Activated CD4-positive, alpha-beta T cell treated with anti-CD3 and anti-CD28 coated beads, Interleukin-2, amount 50 U/mL, for 4 hours (primary cell): ENCODE measurements around the gene AGBL1.

ENCODE experiments used
- DNase-seq, 2 experiments: peaks; one replicate each; pipeline ENCODE4 v3.0.0-alpha.2; 2020

AGBL1 gene

GRCh38 chr15:86894269-86894668 is 814.6 kb downstream of the AGBL1 start:
- no peak for DNase-seq

- DNase-seq: no peak
Observed at GRCh38 chr15:86903642-86904421, 824.2 kb downstream of the AGBL1 start.

GRCh38 chr15:86905625-86906256 is 826.1 kb downstream of the AGBL1 start:
- DNase-seq: no peak

GRCh38 chr15:86906376-86906775 is 826.7 kb downstream of the AGBL1 start:
- DNase-seq: no peak

GRCh38 chr15:86911022-86911421 is 831.4 kb downstream of the AGBL1 start:
- no peak for DNase-seq

- DNase-seq: no peak
Observed at GRCh38 chr15:86912661-86913060, 833.0 kb downstream of the AGBL1 start.

- no peak for DNase-seq
Observed at GRCh38 chr15:86915811-86916331, 836.2 kb downstream of the AGBL1 start.

- DNase-seq: no peak
Observed at GRCh38 chr15:86916671-86917360, 837.1 kb downstream of the AGBL1 start.

- DNase-seq: no peak
Observed at GRCh38 chr15:86917361-86917671, 837.6 kb downstream of the AGBL1 start.

- no peak for DNase-seq
Observed at GRCh38 chr15:86919581-86919980, 839.9 kb downstream of the AGBL1 start.

- DNase-seq: no peak
Observed at GRCh38 chr15:86929461-86929860, 849.8 kb downstream of the AGBL1 start.

GRCh38 chr15:86932456-86932855 is 852.8 kb downstream of the AGBL1 start:
- DNase-seq: no peak

GRCh38 chr15:86935841-86936240 is 856.2 kb downstream of the AGBL1 start:
- no peak for DNase-seq

GRCh38 chr15:86942285-86942684 is 862.6 kb downstream of the AGBL1 start:
- DNase-seq: no peak

GRCh38 chr15:86948719-86949118 is 869.0 kb downstream of the AGBL1 start:
- DNase-seq: no peak

- no peak for DNase-seq
Observed at GRCh38 chr15:86959254-86959653, 879.6 kb downstream of the AGBL1 start.

GRCh38 chr15:86961669-86962068 is 882.0 kb downstream of the AGBL1 start:
- no peak for DNase-seq

- DNase-seq: no peak
Observed at GRCh38 chr15:86964271-86964670, 884.6 kb downstream of the AGBL1 start.

GRCh38 chr15:86968244-86968643 is 888.6 kb downstream of the AGBL1 start:
- no peak for DNase-seq

GRCh38 chr15:86969364-86969763 is 889.7 kb downstream of the AGBL1 start:
- DNase-seq: no peak

- DNase-seq: no peak
Observed at GRCh38 chr15:86973284-86973844, 893.7 kb downstream of the AGBL1 start.

GRCh38 chr15:86988033-86988432 is 908.4 kb downstream of the AGBL1 start:
- DNase-seq: no peak

- no peak for DNase-seq
Observed at GRCh38 chr15:87021751-87022150, 942.1 kb downstream of the AGBL1 start.
